ENCODE results near the gene RASAL2.

GRCh38 chr1:178477373-178477772 is 383.5 kb downstream of the RASAL2 start:
- TF ChIP-seq POLR2A (IDR thresholded peaks at IDR 0.05) (no peak), CTCF (IDR thresholded peaks at IDR 0.05) (no peak)
